Stimulated activated naive CD8-positive, alpha-beta T cell treated with anti-CD3 and anti-CD28 coated beads, Interleukin-15, Interleukin-2, amounts not matched to agents 100 U/mL and 50 U/mL, for 24 hours (primary cell): ENCODE results near the gene SHC4.

Source experiments
- ATAC-seq: fragments of 150-1000 bp; cut with Tn5 transposase; one replicate; pipeline ENCODE4 v1.10.0; 2021
- DNase-seq: peaks from one replicate; pipeline ENCODE4 v3.0.0; 2021

Gene SHC4

DNA sequence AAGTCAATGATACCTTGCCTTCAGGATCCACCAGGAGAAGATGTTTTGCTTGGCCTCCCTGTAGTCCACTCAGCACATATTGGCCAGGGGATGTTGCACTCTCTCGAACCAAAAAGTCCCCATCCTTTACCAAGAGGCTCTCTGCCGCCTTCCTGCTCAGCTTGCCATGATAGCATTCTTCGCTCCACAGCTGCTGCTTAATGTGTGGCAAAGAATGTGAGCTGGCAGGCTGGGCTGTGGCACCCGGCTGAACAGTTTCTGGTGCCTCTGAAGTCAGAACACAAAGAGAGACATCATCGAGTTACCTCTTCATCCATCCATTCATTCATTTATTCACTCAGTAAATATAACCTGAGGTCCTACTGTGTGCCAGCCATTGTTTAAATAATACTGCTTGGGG is 129.0 kb downstream of the SHC4 start:
- ATAC-seq: no peak
- no peak for DNase-seq

DNA sequence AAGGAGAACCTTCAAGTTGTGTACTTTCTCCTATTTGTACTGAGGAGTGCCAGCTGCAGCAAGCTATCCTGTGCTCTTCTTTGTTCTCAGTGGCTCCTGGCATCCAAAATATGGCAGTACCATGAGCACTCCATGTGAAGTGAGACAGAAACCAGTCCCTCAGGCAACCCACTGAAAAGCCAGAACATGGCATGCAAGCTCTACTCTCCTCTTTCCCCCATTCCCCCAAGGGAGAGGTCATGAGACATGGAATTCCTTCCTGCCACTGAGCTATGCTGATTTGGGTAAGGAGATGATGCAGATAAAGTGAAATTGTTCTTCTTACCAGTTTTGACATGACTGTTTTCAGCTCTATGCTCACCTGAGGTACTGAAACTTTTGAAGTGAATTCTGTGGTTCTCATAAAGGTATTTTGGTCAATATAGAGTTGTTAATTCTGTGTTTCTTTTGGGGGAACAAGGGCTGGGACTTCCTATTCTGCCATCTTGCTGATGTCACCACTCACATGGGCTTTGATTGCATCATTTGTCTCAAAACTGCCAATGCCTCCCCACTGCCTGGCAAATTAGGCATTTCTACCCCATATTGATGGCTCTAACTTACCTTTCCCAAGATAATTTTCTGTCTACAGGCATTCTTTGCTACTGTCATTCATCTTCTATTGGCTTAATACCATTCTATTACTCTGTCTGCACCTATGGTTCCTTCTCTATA is 130.0 kb downstream of the SHC4 start:
- no peak for DNase-seq
- no peak for ATAC-seq

DNA sequence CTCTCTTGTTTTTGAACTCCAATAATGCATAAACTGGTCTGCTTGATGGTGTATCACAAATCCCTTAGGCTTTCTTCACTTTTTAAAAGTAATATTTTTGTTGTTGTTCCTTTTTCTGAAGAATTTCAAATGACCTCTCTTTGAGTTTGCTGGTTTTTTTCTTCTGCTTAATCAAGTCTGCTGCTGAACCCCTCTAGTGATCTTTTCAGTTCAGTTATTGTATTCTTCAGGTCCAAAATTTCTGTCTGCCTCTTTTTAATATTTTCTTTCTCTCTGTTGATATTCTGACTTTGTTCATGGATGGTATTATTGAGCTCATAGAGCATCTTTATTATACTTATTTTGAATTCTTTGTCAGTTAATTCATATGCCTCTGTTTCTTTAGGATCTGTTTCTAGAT is 131.1 kb downstream of the SHC4 start:
- ATAC-seq: no peak
- DNase-seq: no peak

DNA sequence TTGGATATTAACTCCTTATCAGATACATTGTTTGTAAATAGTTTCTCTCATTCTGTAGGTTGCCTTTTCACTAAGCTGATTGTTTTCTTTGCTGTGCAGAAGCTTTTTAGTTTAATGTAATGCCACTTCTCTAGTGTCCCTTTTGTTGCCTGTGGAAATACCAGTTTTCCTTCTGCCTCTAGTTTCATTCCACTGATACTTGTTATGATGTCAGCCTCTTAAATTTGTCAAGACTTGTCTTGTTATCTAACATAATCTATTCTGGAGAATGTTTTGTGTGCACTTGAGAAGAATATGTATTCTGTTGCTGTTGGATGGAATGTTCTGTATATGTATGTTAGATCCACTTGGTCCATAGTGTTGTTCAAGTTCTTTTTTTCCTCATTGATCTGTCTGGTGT is 134.8 kb downstream of the SHC4 start:
- DNase-seq: no peak
- no peak for ATAC-seq

DNA sequence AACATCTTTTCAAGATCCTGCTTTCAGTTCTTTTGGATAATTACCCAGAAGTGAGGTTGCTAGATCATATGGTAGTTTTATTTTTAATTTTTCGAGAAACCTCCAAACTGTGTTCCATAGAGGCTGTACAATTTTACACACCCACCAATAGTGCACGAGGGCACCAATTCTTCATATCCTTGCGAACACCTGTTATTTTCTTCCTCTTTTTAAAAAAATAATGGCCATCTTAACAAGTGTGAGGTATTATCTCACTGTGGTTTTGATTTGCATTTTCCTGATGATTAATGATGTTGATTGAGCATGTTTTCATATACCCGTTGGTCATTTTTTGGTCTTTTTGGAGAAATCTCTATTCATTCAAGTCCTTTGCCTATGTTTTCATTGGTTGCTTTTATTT is 135.2 kb downstream of the SHC4 start:
- no peak for DNase-seq
- no peak for ATAC-seq

DNA sequence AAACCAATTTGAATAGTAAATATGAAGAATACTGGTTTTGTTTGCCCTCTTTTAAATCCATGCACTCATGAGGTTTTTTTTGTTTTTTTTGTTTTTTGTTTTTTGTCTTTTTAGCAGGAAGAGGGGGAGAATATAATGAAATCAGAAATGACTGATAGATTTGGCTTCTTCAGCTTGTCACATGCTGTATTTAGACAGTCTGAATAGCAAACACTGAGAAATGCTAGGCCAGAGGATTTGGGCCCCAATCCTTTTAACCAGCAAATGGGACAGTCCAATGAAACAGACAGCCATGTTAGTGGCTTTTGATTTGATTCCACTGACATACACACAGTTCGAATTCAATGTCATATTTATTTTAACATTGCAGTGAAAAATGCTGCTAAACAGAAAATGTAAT is 138.6 kb downstream of the SHC4 start:
- no peak for ATAC-seq
- no peak for DNase-seq

DNA sequence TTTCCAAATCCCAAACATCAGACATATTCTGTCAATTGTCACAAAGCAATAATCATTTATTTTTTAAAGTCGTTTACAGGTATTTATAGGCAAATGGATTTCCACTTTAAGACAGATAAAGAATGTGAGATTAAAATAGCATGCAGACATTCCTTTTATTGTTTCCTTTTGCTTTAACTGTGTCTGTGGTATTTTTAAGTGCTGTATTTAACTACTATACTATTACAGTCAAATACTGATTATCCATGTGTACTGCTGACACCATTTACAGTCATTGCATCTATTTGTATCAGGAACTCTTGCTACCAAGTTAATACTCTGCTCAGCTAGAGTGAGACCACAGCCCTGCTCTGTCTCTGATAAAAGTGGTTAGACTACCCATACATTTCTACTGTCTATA is 140.0 kb downstream of the SHC4 start:
- ATAC-seq: no peak
- DNase-seq: no peak

DNA sequence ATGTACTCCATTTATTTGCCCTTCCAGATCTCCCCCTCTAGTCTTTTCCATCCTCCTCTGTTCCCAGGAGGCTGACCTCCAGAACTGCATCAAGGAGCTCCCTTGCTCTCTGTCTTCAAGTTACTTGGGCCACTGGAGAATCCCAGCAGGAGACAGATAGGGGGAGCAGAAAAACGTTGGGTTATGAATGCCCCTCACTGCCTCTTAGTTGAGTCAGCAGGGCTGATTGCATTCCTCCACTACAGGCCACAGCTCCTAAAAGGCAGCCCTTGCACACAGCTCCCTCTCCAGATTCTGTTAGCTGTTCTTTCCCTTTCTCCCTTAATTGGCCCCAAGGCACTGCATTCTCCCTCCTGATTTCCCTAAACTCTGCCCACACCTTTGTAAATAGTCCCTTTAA is 140.5 kb downstream of the SHC4 start:
- ATAC-seq: no peak
- no peak for DNase-seq

DNA sequence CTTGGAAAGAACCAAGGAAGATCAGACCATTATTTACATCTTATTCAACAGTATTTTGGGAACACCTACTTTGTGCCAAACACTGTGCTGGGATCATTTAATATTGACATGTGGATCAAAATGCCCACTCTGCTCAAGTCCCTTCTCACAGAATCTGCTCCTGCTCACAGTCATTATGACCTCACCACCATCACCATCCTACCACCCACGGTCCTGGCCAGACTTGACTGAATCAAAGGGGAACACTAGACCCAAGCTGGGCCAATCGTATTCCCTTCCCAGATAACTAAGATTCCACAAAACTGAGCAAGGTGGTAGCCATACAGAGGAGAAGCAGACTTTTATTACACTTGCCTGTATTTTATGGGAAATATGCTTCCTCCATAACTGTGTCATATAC is 149.4 kb downstream of the SHC4 start:
- DNase-seq: no peak

DNA sequence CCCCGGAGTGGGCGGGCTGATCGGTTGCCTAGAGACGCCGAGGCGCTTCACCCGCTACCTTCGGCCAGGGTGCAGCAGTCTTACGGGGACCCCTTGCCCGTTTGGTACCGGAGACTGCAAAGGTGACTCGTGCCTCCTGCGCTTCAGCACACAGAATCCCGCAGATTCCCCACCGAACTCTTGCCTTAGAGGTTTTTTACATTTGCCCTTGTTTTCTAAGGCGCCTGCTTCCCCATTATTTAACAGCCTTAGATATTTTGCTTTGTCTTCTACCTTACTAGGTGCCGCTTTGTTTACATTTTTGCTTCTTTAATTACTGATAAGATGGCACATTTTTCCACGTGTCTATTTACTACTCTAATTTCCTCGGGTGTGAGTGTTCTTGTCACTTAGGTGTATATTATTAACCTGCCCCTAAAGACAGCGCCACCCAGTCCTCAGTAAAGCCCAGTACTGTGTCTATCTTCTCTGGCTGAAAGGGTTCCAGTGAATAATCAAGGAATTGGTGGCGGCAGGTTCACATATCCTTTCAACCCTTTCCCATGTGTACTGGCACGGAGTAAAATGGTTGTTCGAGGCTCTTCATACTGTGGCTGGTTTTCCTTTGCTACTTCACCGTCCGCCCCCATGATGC is 152.3 kb downstream of the SHC4 start:
- no peak for DNase-seq
- ATAC-seq: no peak

More for the DNA sequence above, 149.4 kb downstream of the SHC4 start:
- ATAC-seq: no peak

DNA sequence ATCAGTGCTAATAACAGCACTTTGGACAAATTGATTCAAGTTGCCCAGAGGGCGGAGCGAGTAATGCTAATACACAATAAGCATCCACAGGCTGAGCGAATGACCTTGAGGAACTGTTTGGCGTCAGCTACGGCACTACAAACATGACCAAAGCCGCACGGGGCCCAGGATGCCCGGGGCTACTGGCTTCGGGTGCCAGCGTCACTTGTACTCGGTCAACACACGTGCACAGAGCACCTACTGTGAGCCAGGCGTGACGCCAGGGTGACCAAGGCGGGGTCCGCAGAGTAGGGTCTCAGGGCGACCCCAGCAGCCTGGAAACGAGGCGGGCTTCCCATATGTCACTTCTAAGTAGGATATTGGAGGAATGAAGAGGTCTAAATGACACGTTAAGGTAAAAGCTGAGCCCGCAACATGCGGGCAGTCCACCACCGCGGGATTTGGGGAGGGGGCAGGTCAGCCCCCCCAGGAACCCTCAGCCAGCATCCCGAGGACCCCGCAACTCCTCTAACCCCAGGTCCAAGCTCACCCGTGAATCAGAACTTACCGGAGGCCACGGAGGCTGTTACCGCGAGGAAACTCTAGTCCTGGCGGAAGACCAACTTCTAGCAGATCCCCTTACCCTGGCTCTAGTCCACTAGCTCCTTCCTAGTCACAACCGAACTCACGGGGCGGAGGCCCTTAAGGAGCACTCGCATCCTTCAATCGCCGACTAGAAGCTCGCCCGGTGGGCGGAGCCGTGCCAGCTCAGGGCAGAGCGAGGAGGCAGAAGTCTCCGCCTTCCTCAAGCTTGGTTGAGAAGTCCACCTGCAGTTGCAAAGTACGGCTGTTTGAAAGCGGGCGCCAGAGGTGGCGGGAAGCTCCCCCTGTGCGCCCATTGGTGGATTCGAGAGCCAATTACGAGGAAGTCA is 153.1 kb downstream of the SHC4 start, which contains the start of gene CEP152:
Gene CEP152, minus strand, starts transcription at position 656 of the 911 bp plus-strand sequence. CDS start 5,420 bp downstream, outside the sequence.
- peak; percentile 97 for DNase-seq
- peak; percentile 100 for ATAC-seq

DNA sequence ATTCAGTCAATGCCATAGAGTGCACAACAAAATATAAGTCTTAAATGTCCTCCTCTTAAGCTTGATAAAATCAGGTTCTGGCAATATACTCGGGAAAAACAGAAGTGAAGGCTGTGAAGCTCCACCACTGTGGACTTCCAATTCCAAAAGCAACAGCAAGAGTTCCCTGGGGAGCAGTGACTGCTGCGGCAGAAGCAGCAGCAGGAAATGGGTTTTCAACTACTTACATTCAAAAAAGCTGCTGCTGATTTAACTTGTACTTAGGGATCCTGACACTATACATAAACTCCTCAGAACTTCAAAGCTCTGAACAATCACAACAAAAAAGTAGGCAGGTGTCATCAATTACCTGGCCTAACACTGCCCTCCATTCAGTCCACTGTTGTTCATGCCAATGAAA is 157.6 kb downstream of the SHC4 start:
- DNase-seq (no peak), ATAC-seq (no peak)

DNA sequence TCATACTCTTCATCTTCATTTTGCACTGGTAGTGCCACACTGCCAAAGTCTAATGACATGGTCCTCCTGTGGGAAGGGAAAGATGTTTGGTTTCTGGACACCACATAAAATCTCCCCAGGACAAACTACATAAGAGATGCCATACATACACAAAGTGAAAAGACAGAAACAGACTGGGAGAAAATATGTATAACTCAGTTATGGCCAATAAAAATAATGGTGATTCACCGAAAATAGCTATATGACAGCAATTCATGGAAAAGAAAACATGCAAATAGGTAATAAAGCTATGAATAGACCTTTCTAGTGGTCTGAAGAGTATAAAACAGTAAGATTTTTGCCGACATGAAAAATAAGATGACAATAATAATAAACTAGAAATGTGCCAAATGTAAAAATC is 158.1 kb downstream of the SHC4 start:
- no peak for ATAC-seq
- DNase-seq: no peak

DNA sequence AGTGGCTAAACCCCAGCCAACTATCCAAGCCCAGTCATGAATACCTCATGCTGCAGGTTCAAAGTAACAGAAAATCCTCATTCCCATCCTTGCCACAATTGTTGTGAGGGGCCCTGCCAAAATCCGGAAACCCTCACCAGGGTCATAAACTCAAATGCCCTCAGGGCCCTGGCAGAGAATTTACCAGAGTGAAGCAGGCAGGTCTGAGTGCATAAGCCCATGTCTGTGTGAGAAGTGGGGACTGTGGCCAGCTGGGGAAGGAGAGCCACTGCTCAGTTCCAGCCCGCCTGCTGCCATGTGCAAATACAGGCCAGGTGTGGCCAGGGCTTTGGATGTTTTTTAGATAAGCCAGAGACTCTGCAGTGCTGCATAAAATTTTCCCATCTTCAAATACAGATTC is 159.8 kb downstream of the SHC4 start:
- no peak for ATAC-seq
- no peak for DNase-seq

DNA sequence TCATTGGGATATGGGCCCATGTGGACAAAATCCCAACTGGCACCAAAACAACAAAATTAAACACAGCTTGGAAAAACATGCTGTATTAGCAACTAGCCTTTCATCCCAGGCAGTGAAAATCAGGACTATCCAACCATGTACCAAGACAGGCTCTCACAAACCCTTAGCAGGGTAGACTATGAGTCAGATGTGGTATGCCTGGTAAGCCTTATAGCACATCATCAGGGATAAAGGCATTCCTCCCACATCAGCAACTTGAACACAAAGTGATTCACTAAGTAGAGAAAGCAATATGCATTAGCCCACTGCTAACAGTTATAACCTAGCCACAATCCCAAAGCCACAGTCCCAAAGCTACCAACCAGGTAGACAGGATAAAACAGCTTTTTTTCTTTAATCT is 160.9 kb downstream of the SHC4 start:
- DNase-seq (no peak), ATAC-seq (peak; percentile 73)

DNA sequence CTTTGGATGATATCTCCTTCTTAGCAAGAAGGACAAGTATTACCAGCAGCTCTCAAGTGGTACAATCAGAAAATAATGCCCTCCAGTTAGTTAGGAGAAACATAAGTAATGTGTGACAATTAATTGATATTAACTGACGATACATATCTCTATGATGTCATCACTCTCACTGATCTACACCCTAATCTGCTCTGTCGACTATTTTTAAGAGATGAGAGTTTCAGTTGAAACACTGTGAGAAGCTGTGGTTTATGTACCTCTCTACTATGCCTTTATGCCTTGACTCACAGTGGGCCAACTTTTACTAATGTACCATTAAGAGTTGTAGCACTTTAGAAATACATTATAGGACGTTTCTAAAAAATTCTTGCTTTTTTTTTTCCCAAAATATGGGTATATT is 161.5 kb downstream of the SHC4 start:
- no peak for DNase-seq
- no peak for ATAC-seq

DNA sequence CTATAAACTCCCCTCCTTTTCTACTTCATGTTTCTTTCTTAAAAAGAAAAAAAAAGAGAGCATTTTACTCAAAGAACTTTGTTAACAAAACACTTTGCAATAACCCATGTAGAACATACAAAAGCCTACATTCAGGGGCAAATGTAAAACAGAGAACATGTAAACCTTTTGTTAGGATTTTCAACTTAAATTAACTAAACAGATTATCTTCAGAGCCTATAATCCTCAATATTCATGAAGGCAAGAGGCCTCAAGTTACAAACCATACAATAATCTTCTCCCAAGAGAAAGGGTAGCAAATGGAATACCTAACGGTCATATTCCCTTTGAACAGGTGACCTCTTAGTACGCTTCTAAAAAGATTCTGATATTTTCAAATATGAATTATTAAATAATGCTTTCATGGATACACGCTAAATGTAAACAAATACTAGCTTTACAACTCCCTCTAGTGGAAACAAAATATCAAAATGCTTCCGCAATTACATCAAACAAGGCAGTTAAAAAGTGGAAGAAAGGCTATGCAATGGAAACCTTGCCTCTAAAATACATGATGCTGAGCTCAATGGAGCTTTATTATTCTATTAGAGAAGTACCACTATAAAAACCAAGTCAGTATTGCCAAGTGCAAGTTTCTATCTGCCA is 162.8 kb downstream of the SHC4 start:
- DNase-seq (no peak), ATAC-seq (no peak)

DNA sequence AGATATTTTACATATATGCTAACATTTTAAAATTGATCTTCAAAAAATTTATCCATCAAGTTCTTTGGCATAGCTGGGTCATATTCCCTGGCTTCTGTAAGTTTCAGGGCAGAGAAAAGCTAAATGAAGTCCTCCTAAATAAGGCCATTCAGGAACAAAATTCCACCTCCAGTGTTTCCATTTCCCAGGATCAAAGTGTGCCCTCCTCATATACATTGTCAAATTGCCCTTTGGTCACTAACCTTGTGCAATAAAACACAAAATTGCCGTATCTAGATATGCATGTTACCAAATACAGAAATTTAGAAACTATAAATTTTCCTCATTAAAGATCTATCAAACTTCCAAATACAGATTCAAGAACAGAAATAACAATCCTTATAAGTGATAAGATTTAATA is 163.5 kb downstream of the SHC4 start:
- DNase-seq (no peak), ATAC-seq (no peak)

DNA sequence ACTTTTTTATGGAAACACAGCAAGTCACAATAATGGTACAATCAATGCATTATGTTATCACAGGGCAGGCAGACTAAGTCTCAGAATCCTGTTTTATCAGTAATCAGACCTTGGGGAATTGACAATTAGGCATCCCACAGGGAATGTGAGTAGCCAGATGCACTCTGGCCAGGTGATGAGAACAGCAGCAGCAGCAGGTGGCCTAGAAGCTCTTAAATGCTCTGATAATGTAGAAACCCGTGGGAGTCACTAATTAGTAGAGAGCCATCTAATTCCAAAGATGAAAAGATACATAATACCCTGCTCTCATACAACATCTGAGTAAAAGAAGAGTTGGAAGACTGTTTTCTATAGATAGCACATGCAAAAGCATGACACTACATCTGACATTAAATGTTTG is 165.4 kb downstream of the SHC4 start:
- DNase-seq (no peak), ATAC-seq (no peak)

DNA sequence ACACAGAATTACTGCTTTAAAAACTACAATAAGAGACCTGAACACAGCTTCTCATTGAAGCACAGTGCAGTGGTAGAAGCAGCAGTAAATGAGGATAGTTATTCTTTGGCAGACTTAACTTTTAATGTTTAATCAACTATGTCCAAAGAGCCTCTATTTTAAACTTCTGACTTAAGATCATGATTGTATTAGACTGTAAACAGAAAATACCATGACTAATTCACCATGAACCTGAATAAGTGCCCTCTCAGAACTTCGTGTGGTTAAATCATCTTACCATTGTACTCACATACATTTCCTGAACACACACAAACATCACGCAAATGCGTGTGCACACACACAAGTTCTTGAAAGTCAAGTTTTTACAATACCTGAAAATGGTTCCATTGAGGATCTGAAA is 166.8 kb downstream of the SHC4 start:
- ATAC-seq (no peak), DNase-seq (no peak)

DNA sequence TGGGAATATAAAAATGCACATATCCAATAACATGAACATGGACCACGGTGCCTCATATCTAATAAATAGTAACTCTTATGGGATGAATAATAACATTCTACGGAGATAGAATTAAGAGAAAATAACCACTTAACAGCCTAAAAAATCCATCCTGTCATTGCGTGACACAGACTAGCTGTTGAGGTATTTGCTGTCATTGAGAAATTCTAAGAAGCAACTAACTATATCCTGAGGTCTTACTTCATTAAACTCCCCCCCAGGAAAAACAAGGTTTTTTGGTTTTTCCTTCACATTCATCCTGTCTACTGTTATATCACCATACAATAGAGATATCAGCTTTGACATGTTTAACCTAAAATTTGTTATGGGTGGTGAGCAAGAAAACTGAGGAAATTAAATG is 167.2 kb downstream of the SHC4 start:
- DNase-seq (no peak), ATAC-seq (no peak)

DNA sequence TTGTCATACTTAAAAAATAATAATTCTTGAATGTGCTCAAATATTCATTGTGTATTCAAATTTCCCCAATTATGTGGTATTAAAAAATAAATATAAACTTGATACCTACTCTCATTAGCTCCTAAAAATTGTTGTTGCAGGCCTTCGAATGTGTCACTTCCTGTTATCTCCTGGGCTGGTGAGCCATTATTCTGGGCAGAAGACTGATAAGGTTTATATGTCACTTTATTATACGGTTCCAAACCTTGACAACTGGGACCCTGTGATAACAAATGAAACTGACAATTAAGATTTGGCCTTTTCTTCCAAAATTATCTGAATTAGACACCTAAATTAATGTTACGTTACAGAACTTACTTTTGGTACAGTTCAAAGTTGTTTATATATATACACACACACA is 167.8 kb downstream of the SHC4 start:
- ATAC-seq: no peak
- no peak for DNase-seq

DNA sequence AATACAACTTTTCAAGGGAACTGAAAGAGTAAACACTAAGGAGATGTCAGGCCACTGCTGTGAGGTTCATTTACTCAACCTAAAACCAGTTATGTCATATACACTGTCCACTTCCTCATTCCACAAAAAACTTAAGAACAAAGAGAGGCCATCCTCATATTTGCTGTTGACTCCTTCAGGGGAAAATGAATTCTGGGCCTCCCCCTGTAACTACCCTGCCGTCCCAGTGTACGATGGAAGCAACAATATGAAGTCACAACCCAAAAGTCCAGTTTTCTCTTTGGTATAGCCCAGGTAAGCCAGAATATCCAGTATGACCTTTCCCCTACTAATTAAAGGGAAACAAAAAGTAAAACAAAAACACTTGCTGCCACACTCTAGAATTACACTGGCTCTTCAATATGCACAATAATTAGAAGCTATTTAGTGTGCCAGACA is 169.0 kb downstream of the SHC4 start:
- ATAC-seq (peak; percentile 49), DNase-seq (no peak)
